NT2/D1 (cell line): Measurements from ENCODE around the gene KANK2.

Experiments
- SUZ12 ChIP-seq: IDR thresholded peaks from 2 replicates; pipeline ENCODE4 v1.6.1; 2011; ENCODE audit not compliant: insufficient read length, insufficient read depth; ENCODE audit errors: extremely low read depth
- YY1 ChIP-seq: IDR thresholded peaks from 2 replicates; pipeline ENCODE4 v1.6.1; 2011; ENCODE audit not compliant: insufficient read length, insufficient read depth
- ZNF274 ChIP-seq: IDR thresholded peaks from 2 replicates; pipeline ENCODE4 v1.6.1; 2011; ENCODE audit warnings: mild to moderate bottlenecking, low read depth, low read length

DNA sequence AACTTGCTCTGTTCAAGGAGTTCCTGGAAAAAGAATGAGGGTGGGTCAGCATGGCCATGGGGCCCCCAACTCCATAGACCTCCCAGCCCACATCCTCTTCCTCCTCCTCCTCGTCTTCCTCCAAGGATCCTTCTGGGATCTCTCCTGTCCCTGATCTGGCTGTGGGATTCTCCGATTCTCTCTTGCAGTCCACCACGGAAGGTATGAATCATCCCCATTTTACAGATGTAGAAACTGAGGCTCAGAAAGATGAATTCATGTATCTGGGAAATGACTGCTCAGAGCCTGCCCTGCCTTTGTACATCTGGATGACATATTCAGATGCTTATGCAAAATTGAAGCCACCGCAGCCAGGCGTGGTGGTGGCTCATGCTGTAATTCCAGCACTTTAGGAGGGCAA, 2.2 kb upstream of the KANK2 start:
- no peak for TF ChIP-seq SUZ12
- TF ChIP-seq YY1 = no peak
- TF ChIP-seq ZNF274 = no peak
